ENCODE measurements around the gene PTTG1.

PTTG1 gene

GRCh38 chr5:160456480-160457177 lies 35.0 kb downstream of the PTTG1 start:
- DNase-seq: no peak

- no peak for DNase-seq
These were observed 35.6 kb downstream of the PTTG1 start for GRCh38 chr5:160457252-160457651.

- DNase-seq: no peak
These were observed 37.4 kb downstream of the PTTG1 start for GRCh38 chr5:160458806-160459800.

- no peak for DNase-seq
These were observed 38.9 kb downstream of the PTTG1 start for GRCh38 chr5:160460377-160461049.

GRCh38 chr5:160461378-160461777 lies 39.7 kb downstream of the PTTG1 start:
- DNase-seq: no peak

DNA sequence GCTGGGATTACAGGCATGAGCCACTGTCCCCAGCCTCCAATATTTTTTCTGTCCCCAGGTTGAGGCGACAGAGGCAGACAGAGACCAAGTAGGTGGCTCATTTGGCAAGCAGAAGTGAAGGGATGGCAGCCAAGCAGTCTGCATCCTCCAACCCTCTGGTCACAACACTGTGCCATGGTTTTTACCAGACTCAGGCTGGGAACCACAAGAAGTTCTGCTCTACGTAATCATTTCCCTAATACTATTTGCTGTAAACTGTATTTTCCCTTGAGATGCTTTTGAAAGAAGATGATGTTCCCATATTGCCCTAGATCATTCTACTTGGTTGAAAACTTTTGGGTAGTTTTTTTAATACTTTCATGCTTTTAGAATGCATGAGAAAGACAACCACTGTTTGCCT lies 40.5 kb downstream of the PTTG1 start:
- no peak for DNase-seq

- no peak for DNase-seq
These were observed 41.6 kb downstream of the PTTG1 start for GRCh38 chr5:160463227-160463626.

DNA sequence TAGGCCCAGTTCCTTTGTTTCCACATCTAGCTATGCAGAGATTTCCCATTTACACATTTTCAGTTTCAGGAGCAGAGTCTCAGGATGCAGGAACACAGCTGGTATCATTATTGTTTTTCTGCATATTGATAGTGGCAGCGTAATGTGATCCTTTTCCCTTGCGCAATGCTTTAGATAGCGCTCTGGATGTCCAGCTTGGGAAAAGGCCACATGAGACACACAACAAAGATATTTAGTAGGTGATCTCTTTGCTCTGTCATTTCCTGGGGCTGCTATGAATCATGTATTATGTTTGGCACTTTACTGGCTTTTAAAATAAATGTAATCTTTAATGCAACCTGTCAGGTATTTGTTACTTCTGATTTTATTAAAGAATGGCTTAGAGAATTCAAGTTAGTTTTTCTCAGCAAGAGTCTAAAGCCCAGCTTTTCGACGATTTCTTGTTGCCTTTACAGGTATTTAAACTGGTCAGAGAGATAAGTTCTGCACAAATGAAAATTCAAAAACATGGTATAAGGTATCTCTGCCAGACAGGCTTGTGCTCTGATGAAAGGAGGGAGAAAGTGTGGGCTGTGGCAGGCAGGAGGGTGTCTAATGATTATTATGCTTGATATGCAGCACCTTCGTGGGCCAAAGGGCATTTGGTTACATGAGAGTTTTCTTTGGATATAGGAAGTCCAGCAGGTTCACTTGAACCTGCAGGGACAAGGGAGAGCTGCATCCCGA lies 42.2 kb downstream of the PTTG1 start:
- DNase-seq: no peak

DNA sequence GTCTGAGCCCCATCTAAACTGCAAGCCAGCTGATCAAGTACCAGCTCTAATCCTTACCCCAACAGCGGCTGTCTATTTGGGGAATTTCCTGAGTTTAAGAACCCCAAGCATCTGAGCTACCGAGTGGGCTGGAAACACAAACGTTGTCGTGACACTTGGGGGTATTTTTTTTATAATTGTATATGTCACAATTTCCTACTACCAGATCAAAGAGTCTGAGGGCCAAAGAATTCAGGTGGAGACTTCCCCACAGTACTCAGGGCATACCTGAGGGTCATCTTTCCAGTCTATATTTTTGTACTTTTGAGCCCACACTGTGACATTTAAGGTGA lies 42.8 kb downstream of the PTTG1 start:
- no peak for DNase-seq

- DNase-seq: no peak
These were observed 44.5 kb downstream of the PTTG1 start for GRCh38 chr5:160466116-160466515.

DNA sequence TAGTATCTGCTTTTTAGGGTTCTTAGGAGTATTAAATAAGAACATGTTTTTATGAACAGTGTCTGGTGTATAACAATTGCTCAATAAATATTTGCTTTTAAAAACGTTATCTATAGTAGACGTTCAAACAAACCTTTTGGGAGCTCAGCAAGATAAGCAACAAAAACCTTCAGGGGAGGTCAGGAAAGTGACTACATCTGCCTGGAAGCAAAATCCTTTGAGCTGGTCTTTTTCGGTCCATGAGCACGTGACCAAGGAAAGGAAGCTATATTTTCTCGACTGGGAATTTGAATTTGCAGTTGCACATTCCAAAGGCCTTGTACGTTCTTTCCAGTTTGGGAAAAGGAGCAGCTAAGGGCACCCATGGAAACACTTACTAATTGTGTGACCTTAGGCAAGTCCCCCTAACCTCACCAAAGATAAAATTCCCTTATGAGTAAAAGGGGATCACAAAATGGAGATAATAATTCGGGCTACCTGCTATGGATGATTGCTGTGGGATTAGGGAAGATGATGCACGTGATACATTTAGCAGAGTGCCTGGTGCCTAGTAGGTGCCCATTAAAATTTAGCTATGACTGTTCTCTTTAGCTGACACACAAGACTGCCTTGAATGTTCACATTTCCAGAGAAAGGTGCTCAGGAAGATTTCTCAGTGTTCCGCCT lies 45.4 kb downstream of the PTTG1 start:
- DNase-seq: no peak

DNA sequence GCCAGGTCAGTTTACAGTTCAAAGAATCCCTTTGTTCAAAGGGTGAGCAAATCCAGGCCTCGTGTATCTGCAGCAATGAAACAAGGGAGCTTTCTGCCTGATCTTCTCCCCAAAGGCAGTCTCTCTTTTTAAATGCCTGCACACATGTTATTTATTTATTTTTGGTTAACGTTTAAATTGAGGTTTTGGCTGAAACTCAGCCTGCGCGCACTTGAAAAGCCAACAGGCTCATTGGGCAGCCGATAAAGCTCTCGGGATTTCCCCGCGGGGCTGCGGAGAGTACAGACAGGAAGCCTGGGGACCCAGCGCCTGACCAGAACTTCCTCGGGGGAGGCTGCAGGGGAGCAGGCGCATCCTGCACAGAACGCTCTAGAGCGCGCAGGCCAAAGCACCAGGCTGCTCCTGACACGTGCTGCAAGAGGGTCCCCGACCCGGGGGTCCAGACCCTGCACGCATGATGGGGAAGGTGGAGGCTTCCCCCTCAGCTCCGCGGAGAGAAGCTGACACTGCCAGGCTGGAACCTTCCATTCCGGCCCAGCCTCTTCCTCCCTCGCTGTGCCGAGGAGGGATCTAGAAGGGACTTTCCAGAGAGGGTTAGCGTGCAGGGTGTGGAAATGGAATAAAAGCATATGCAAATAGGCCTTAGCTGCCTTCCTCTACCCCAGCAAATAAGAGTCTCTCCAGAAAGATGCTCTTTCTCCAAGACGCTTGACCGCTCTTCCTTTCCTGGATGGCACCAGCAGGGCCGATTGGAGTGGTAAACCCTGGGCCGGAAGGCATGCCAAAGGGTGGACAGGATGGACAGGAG lies 46.1 kb downstream of the PTTG1 start:
- DNase-seq: no peak

DNA sequence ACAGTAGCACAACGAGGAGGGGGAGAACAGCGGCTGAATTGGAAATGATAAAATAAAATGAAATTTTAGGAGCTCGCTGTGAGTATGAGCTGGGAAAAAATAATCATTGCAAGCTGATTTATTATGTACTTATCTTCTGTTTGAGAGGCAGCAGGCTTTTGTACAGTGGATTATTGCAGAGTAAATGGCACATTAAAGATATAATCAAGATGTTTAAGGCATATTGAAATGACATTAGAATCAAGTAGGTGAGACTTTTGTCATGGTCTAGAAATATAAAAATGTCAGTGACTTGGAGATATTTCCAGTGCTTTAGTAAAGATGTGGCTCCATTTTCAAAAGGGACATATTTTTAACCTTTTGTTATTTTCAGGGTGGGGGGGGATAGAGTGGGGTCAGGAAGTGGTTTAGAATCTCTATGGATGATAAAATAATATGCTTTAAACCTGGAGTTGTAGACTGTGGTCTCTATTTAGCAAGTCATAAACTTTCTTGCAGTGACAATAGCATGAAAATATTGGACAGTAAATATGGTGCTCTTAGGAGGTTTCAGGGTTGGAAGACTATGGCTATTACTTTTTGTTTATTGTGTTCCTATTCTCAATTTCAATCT lies 46.8 kb downstream of the PTTG1 start:
- no peak for DNase-seq

DNA sequence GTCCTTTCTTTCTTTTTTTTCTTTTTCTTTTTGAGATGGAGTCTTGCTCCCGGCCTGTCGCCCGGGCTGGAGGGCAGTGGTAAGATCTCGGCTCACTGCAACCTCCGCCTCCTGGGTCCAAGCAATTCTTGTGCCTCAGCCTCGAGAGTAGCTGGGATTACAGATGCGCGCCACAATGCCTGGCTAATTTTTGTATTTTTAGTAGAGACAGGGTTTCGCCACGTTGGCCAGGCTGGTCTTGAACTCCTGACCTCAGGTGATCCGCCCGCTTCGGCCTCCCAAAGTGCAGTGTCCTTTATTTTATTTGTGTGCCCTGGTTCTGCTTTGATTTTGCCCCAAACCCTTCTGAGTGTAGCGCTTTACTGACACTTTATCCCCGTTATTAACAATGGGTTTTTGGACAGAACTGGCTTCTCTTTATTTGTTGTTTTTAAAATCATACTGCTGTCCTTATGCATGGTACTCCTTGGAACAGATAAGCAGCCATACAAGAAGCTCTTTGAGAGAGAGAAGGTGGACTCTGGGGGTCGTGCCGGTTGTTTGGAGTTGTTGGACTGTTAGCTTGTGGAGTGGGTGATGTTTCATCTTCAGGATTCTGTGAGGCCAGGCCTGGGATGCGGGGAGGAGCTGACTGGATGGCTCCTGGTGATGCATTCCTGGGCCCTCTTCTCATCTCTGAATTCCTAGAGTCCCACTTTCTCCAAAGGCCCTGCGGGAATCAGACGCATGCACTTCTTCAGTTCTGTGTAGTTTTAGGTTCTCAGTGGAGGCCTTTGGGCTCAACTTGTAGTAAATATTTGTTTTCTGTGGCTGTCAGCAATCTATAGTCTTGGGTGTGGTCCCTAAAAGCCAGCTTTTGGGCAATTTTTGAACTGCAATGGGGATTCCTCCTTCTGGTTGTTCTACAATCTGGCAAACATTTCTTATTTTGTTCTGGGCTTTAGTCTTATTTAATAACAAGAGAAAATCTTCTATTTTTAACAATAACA lies 47.8 kb downstream of the PTTG1 start:
- DNase-seq: no peak

GRCh38 chr5:160470437-160471361 lies 49.0 kb downstream of the PTTG1 start:
- DNase-seq: no peak

GRCh38 chr5:160471761-160472160 lies 50.1 kb downstream of the PTTG1 start:
- no peak for DNase-seq

DNA sequence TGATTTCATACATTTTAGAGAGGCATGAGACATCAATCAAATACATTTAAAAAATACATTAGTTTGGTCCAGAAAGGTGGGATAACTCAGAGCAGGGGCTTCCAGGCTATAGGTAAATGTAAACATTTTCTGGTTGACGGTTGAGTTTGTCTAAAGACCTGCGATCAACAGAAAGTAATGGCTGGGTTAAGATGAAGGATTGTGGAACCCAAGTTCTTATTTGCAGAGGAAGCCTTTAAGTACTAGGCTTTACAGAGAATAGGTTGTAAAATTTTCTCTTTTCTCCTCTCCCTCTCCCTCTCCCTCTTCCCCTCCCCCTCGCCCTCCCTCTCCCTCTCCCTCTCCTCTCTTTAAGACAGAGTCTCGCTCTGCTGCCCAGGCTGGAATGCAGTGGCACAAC lies 50.8 kb downstream of the PTTG1 start:
- no peak for DNase-seq

DNA sequence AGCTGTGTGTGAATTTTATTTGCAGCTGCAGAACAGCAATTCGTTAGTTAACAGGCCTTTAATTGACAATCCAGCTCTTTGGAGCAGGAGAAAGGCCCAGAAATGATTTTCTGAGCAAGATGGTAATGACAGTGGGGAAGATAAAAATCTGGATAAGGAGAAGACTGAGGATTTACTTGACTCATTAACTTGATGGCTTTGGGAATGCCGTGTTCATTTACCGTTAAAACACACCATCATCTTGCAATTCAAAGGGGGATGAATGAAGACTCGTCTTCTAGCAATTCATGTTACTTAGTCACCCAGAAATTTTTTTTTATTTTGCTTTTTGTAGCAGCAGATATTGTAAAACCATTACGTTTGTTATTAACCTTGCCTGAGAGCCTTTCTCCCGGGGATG lies 52.0 kb downstream of the PTTG1 start:
- no peak for DNase-seq

- DNase-seq: no peak
These were observed 52.4 kb downstream of the PTTG1 start for GRCh38 chr5:160474084-160474483.
